GM10266 (cell line): Measurements from ENCODE around the gene MAGI1.

Experiments used
- DNase-seq: peaks from one replicate; pipeline ENCODE4 v3.0.0; 2012; ENCODE audit errors: extremely low spot score
- CTCF ChIP-seq: IDR thresholded peaks from 2 replicates; pipeline ENCODE4 v1.5.1; 2012; ENCODE audit warnings: mild to moderate bottlenecking, low read depth; ENCODE audit not compliant: control insufficient read depth, insufficient read depth; ENCODE audit errors: missing control alignments

The MAGI1 gene

DNA sequence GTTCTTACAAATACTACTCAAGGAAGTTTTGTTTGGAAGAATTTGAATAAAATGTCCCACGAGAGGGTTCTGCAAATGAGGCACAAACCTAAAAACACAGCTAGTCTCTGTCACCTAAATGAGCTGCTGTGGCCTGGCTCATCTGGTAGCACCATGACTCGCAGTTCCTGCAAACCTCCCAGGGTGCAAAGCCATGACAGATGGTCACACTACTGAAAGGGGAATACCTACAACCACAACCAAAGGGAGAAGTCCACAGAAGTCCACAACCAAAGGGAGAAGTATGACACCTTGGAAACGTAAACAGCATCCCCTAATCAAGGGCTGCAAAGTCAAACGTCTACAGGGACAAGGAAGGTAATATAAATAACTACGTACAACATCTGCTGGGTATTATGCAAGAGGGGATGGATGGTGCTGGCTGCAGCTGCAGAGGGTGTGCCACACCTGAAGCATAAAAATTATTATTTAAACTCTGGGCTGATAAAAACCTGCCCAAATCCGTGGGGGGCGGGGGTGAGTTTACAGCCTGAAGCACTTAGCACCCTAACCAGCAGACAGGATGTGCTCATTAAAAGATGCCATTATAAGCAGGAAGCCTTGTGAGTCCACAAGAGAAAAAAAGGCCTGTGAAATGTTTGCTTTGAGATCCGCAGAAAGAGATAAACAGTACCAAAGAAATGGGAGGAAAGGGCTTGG is 184.0 kb downstream of the MAGI1 start:
- TF ChIP-seq CTCF = no peak
- no peak for DNase-seq

- no peak for DNase-seq
- TF ChIP-seq CTCF = no peak
Observed at GRCh38 chr3:65851827-65852226, 186.9 kb downstream of the MAGI1 start.

- TF ChIP-seq CTCF = no peak
- no peak for DNase-seq
Observed at GRCh38 chr3:65850261-65850660, 188.5 kb downstream of the MAGI1 start.

DNA sequence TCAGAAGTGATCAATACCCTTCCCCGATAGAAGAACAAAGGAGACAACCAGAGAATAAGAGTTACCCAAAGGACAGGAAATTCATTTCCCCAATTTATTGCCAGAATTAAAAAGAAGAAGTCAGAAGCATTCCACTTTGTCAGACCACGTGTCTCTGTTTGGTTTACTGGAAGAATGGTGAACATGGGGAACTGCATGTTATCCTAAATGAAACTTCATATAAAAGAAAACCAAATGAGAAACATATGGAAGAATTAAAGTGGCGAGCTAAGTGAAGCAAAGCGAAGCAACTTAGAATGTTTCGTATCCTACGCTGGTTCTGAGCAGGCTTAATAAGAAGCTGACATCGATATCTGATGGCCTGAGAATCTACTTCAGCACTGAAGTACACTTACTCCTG is 190.7 kb downstream of the MAGI1 start:
- DNase-seq = no peak
- TF ChIP-seq CTCF = no peak

GRCh38 chr3:65846936-65847335 is 191.8 kb downstream of the MAGI1 start:
- TF ChIP-seq CTCF = no peak
- DNase-seq = no peak

DNA sequence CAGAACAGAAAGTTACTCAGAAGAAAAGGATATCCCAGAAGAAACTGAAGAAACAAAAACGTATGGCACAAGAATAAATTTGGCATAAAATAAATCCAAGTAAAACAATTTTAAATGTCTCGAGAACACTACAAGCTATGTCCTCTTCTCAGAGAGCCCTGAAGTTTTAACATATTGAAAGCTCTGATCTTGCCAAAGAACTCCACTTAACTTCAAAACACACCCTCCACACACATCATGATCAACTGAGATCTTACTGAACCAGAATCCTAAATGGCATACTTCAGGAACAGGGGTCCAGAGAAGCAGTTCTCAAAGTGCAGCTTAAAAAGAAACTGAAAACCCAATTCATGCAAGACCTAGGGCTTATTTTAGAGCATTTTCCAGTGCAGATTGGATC is 194.3 kb downstream of the MAGI1 start:
- TF ChIP-seq CTCF = no peak
- DNase-seq = no peak

DNA sequence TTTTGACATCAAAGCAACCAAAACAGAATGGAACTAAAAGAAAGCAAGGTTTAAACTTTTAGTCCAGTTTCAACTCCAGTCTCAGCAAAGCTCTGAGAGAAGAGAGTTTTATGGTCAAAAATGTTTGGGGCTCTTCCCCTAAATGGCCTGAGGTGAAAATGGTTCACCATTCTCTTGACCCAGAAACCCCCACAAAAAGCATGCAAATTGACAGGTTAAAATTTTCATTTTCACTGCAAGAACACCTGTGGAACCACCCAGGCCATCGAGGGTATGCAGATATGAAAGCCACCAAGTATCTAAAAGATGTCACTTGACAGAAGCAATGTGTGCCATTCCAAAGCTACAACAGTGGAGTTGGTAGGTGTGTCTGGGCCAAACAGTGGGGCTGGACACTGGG is 195.0 kb downstream of the MAGI1 start:
- no peak for TF ChIP-seq CTCF
- no peak for DNase-seq
